Retinal pigment epithelial cell (primary cell): Measurements from ENCODE around the gene VPS26C.

Experiments used
- DNase-seq: peaks from one replicate; pipeline ENCODE4 v3.0.0-alpha.2; 2010; ENCODE audit warnings: low read depth
- H3K4me3 ChIP-seq: 2 replicates; pipeline ENCODE4 v1.5.1; 2011; ENCODE audit warnings: mild to moderate bottlenecking, low read length, control low read depth, moderate library complexity
- TF ChIP-seq, protein P1 (sequence below): conservative IDR thresholded peaks from 2 replicates; pipeline ENCODE4 v1.5.1; 2011; ENCODE audit warnings: low read depth, low read length, control low read depth, inconsistent platforms

VPS26C gene

DNA sequence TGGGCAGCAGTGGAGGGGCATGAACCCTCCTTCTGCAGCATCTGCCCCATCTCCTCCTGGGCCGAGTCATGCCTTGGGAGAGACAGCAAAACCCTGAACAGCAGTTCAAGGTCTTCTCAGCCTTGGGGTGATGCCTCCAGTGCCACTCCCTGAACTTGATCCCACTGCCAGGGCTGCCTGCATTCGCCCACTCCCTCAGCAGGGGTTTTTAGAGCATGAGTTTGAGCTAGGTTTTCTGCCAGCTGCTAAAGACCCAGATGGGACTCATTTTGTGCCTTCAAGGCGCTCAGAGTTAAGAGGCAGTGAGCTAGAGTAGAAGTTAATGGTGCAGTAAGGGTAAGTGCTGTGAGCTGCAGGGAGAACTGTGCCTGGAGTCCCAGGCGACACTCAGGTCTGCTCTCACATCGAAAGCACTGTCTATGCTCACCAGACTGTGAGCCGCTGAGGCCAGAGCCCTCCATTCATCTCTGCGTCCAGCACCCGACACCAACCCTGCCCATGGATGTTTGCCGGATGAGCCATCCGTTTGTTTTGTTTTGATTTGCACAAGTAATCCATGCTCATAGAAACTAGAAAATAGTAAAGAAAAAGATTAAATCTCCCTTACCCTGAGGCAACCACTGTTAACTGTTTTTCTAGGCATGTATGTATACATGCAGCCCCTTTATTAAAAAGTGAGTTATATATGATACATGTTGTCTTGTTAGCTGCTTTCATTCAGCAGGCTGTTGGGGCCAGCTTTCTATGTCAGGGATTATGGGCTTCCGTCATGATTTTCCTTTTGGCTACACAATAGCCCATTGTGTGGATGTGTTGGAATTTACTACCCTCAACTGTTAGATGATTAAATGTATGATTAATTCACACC is 67.8 kb downstream of the VPS26C start:
- peak; percentile 89 for DNase-seq
- TF ChIP-seq, protein P1, sequence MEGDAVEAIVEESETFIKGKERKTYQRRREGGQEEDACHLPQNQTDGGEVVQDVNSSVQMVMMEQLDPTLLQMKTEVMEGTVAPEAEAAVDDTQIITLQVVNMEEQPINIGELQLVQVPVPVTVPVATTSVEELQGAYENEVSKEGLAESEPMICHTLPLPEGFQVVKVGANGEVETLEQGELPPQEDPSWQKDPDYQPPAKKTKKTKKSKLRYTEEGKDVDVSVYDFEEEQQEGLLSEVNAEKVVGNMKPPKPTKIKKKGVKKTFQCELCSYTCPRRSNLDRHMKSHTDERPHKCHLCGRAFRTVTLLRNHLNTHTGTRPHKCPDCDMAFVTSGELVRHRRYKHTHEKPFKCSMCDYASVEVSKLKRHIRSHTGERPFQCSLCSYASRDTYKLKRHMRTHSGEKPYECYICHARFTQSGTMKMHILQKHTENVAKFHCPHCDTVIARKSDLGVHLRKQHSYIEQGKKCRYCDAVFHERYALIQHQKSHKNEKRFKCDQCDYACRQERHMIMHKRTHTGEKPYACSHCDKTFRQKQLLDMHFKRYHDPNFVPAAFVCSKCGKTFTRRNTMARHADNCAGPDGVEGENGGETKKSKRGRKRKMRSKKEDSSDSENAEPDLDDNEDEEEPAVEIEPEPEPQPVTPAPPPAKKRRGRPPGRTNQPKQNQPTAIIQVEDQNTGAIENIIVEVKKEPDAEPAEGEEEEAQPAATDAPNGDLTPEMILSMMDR = no peak
- no peak overlapping the region for H3K4me3 ChIP-seq

DNA sequence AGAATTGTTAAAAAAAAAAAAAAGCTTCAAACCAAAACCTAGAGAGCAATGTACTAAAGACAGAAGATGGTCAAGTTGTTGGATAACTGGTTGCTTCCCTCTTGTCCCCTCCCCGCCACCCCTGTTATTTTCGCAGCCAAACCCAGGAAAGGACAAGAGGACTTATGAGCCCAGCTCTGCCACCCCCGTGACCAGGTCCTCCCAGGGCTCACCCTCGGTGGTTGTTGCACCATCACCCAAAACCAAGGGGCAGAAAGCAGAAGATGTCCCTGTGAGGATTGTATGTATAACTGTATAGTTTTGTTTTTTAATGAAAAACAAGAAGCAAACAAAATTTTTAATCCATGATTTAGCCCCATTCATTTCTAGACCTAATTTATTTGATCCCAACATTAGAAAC is 69.4 kb downstream of the VPS26C start:
- no peak for DNase-seq
- TF ChIP-seq, protein P1 = no peak
- H3K4me3 ChIP-seq = no peak overlapping the region

DNA sequence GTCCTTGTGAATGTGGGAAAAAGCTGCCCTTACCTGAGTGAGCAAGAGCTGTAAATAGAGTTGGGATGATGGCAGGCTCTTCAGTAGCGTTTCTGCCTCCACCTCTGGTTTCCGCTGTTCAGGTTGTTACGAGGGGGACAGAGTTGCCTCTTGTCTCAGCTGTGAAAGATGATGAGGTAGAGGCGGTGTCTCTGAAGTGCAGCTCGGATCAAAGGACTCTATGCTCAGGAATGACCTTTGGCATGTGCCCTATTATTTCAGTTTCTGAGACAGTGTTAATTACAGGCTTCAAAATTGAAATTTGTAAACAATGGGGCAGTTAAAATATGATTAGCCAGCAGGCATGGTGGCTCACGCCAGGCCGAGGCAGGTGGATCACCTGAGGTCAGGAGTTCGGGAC is 70.3 kb downstream of the VPS26C start:
- H3K4me3 ChIP-seq = no peak overlapping the region
- DNase-seq = no peak
- TF ChIP-seq, protein P1 = no peak

DNA sequence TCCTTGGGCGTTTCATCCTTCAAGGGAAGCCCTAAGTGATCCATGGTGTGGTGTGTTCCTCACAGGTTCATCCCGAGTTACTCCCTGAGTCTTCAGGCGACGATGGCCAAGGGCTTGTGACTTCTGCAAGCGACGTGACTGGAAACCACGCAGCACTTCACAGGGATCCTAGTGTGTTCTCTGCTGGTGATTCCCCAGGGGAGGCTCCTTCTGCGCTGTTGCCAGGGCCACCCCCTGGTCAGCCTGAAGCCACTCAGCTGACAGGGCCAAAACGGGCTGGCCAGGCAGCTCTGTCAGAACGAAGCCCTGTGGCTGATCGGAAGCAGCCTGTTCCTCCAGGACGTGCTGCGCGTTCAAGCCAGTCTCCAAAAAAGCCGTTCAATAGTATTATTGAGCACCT is 71.5 kb downstream of the VPS26C start:
- TF ChIP-seq, protein P1 = no peak

DNA sequence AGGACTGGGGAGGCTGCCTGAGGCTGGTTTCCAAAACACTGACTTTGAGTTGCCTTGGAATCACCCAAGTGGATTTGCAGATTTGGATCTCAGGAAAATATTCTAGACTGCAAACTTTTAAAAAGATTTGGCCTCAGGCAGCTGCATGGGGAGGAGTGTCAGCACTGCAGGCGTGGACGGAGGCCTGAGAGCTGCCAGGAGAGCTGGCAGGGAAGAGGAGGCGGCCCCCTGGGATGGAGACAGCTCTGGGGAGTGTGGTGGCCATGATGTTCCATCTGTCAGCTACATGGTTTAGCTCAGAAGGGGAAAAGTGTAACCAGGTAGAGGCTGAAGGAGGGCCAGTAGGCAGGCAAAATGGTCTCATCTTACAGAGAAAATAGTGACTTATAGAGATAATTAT is 72.1 kb downstream of the VPS26C start:
- DNase-seq = no peak
- TF ChIP-seq, protein P1 = no peak
- no peak overlapping the region for H3K4me3 ChIP-seq

More for the DNA sequence above, 71.5 kb downstream of the VPS26C start:
- no peak for DNase-seq
- H3K4me3 ChIP-seq = no peak overlapping the region

DNA sequence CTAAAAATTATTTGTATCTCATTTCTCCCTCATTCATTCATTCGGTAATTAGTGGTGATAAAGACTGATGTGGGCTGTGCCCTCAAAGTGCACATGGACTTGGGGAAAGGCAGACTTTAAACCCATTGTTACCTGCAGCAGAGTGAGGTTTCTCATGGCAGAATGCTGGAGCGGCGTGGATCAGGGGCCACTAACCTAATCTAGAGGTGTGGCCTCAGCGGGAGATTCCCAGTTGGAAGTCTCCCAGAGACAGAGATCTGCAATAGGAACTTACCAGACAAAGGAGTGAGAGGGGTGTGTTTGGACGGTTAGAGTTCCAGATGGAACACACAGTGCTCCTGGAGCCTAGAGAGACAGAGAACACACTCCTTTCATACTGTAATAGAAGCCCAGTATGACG is 73.5 kb downstream of the VPS26C start:
- TF ChIP-seq, protein P1 = no peak
- H3K4me3 ChIP-seq = no peak overlapping the region
- no peak for DNase-seq

DNA sequence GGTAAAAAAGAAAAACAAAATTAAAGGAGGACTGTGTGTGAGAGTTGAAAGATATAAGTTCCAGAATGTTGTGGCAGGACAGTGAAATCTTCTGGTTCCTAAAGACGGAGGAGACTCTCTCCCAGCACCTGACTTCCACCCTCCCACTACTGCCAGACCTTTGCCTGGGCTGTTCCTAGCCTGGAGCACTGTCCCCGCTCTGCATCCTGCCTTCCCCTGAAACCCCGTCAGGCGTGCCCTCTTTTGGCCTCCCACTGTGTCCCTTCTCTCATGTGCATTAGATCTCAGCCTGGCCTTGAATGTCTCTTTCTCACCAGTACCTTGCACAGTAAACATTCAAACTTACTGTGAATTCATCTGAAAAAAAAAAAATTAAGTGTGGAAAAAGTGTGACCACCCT is 74.1 kb downstream of the VPS26C start:
- TF ChIP-seq, protein P1 = no peak
- no peak overlapping the region for H3K4me3 ChIP-seq
- DNase-seq = no peak
